Stimulated activated CD4-positive, alpha-beta T cell treated with anti-CD3 and anti-CD28 coated beads, TNF-alpha, amount 100 ng/mL, for 48 hours (primary cell): ENCODE data around the gene GALNT13.
"Not testable (repeated sequence)": the region's sequence is repeated elsewhere in the genome, so short reads cannot be mapped to it uniquely, and the experiment has no call there.

Source experiments
- DNase-seq, 3 donors: peaks; one replicate each; pipeline ENCODE4 v3.0.0-alpha.2; 2020; ENCODE audit warnings: low read depth in 3 of 3

GALNT13 gene

GRCh38 chr2:154408786-154409185 lies 537.1 kb downstream of the GALNT13 start:
- DNase-seq = no peak

- no peak for DNase-seq
Observed at GRCh38 chr2:154422251-154422650, 550.5 kb downstream of the GALNT13 start.

GRCh38 chr2:154425994-154426393 lies 554.3 kb downstream of the GALNT13 start:
- no peak for DNase-seq

GRCh38 chr2:154427453-154427852 lies 555.7 kb downstream of the GALNT13 start:
- no peak for DNase-seq

- DNase-seq = no peak
Observed at GRCh38 chr2:154428022-154428421, 556.3 kb downstream of the GALNT13 start.

- no peak for DNase-seq
Observed at GRCh38 chr2:154433010-154433409, 561.3 kb downstream of the GALNT13 start.

- no peak for DNase-seq
Observed at GRCh38 chr2:154437104-154437503, 565.4 kb downstream of the GALNT13 start.

GRCh38 chr2:154439156-154439555 lies 567.4 kb downstream of the GALNT13 start:
- DNase-seq = no peak

- no peak for DNase-seq
Observed at GRCh38 chr2:154443919-154444318, 572.2 kb downstream of the GALNT13 start.

- no peak for DNase-seq
Observed at GRCh38 chr2:154446324-154446723, 574.6 kb downstream of the GALNT13 start.

GRCh38 chr2:154447727-154448418 lies 576.2 kb downstream of the GALNT13 start:
- DNase-seq = no peak

GRCh38 chr2:154449951-154450658 lies 578.4 kb downstream of the GALNT13 start:
- no peak for DNase-seq

GRCh38 chr2:154452471-154452870 lies 580.7 kb downstream of the GALNT13 start:
- no peak for DNase-seq

- DNase-seq = no peak
Observed at GRCh38 chr2:154452906-154453493, 581.3 kb downstream of the GALNT13 start.

GRCh38 chr2:154455166-154455565 lies 583.4 kb downstream of the GALNT13 start:
- DNase-seq = no peak

- no peak for DNase-seq
Observed at GRCh38 chr2:154455866-154456265, 584.1 kb downstream of the GALNT13 start.

GRCh38 chr2:154457286-154457685 lies 585.6 kb downstream of the GALNT13 start:
- DNase-seq = no peak

- no peak for DNase-seq
Observed at GRCh38 chr2:154459286-154459685, 587.6 kb downstream of the GALNT13 start.

- no peak for DNase-seq
Observed at GRCh38 chr2:154462634-154463033, 590.9 kb downstream of the GALNT13 start.

GRCh38 chr2:154466226-154466625 lies 594.5 kb downstream of the GALNT13 start:
- DNase-seq = no peak

- DNase-seq = no peak
Observed at GRCh38 chr2:154470376-154470775, 598.7 kb downstream of the GALNT13 start.

- not testable (repeated sequence) for DNase-seq
Observed at GRCh38 chr2:154471492-154471891, 599.8 kb downstream of the GALNT13 start.

- no peak for DNase-seq
Observed at GRCh38 chr2:154477319-154477718, 605.6 kb downstream of the GALNT13 start.
